Inflammatory macrophage treated with lipopolysaccharide for 4 hours (primary cell): ENCODE measurements around the gene SLC39A10.
"Not testable (repeated sequence)": the region's sequence is repeated elsewhere in the genome, so short reads cannot be mapped to it uniquely, and the experiment has no call there.

Source experiments
- DNase-seq: peaks from one replicate; pipeline ENCODE4 v3.0.0-alpha.2; 2020

The SLC39A10 gene, protein sequence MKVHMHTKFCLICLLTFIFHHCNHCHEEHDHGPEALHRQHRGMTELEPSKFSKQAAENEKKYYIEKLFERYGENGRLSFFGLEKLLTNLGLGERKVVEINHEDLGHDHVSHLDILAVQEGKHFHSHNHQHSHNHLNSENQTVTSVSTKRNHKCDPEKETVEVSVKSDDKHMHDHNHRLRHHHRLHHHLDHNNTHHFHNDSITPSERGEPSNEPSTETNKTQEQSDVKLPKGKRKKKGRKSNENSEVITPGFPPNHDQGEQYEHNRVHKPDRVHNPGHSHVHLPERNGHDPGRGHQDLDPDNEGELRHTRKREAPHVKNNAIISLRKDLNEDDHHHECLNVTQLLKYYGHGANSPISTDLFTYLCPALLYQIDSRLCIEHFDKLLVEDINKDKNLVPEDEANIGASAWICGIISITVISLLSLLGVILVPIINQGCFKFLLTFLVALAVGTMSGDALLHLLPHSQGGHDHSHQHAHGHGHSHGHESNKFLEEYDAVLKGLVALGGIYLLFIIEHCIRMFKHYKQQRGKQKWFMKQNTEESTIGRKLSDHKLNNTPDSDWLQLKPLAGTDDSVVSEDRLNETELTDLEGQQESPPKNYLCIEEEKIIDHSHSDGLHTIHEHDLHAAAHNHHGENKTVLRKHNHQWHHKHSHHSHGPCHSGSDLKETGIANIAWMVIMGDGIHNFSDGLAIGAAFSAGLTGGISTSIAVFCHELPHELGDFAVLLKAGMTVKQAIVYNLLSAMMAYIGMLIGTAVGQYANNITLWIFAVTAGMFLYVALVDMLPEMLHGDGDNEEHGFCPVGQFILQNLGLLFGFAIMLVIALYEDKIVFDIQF

DNA sequence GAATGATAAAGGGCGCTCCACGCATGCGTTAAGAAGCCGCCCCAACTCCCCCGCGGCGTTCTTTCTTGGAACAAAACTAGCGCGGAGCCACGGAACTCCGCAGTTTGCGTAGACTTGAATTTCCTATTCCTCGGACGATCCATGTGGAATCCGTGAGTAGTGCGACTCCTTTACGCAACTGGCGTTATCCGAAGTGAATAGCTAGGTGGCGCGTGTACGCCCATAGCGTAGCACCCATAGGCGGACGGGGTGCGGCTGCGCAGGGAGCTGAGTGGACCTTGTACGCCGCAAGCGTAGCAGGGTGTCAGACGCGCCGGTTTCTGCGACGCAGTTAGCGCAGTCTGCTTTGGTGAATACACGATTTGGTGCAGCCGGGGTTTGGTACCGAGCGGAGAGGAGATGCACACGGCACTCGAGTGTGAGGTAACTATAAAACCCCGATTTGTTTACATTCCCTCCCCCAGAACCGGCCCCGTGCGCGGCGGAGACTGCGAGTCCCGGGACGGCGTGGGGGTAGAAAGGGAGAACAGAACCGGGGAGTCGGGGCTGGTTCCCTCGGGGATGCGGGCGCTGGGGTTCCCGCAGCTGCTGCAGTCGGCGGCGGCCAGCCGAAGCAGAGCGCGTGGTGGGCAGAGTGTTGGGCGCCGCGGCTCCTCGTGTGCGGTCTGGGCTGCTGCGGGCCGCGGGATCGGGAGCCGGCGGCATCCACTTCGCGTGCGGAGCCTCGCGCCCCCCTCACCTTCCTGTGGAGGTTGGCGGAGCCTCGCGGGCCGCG, at the start of gene SLC39A10:
Gene SLC39A10, plus strand, starts transcription at position 368 of the 775 bp plus-strand sequence. CDS start 22,817 bp downstream, outside the sequence.
- DNase-seq, result peak; percentile 97

- no peak for DNase-seq
Measured at GRCh38 chr2:195608768-195609454, 48.1 kb upstream of the SLC39A10 start.

GRCh38 chr2:195610717-195611116, 46.3 kb upstream of the SLC39A10 start:
- DNase-seq, result peak; percentile 74

GRCh38 chr2:195612611-195613495, 44.2 kb upstream of the SLC39A10 start:
- DNase-seq, result no peak

- DNase-seq, result peak; percentile 34
Measured at GRCh38 chr2:195613922-195614321, 43.1 kb upstream of the SLC39A10 start.

- no peak for DNase-seq
Measured at GRCh38 chr2:195619590-195619989, 37.4 kb upstream of the SLC39A10 start.

- no peak for DNase-seq
Measured at GRCh38 chr2:195620501-195620900, 36.5 kb upstream of the SLC39A10 start.

DNA sequence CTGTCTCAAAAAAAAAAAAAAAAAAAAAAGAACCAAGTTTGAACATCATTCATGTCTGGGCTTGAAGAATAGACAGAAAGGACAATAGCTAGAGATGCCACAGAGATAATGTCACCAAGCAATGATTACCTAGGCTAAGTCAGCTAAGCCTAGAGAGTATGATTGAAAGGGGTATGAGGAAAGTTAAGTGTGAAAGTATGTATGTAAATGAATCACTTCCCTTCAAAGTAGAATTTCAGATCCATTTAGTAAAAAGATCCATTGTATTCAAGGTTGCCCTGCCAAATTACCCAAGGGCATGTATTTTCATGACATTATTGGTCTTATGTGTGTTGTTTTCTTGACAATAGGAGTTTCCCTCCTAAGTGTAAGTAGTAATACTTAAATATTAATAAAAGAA, 34.1 kb upstream of the SLC39A10 start:
- no peak for DNase-seq

DNA sequence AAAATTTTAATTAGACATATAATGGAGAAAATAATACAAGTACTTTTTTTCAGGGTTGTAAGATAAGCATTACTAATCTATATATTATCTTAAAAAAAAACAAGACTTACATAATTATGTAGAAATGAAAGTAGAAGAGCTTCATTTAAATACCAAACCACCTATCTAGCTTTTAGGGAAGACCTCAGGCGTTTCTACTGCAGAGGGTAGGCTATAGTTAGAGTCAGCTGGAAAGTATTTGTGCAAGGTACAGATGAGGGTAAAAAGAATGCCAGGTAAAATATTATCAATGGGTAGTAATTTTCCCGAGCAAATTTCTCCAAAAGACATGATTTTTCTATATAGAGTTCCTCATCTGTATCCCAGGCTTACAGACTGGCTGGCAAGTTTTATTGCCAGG, 30.5 kb upstream of the SLC39A10 start:
- DNase-seq, result no peak

GRCh38 chr2:195628666-195629065, 28.4 kb upstream of the SLC39A10 start:
- DNase-seq, result no peak

DNA sequence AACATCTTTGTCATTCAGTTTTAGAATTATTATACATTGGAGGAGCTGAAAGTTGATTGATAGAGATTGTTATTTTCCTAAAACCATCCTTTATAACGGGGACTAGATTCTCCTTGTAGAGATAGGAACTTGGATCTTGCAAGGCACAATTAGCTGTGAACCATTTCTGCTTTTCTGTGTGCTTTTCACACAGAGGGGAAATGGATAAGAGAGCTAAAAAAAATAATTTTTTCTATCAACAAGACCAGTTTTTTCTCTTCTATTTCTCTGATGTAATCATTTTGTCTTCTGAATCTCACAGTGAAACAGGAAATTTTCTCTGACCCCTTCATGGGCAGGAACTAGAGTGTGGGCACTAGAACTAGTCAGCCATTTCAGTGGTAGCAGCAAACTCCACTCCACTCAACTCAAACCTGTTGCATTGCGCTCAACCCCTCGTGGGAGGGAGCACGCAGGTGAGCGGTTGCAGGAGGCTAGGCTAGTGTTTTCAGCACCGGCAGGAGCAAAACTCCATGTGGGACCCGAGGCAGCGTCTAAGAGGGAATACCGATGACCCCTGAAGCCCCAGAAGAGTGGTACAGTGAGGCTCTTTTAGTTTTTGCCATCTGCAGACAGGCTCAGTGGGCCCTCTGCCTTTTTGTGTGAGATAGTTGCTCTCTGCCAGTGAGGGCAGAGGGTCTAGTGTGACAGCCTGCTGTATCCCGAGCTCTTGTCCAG, 24.0 kb upstream of the SLC39A10 start:
- DNase-seq, result peak; percentile 57

DNA sequence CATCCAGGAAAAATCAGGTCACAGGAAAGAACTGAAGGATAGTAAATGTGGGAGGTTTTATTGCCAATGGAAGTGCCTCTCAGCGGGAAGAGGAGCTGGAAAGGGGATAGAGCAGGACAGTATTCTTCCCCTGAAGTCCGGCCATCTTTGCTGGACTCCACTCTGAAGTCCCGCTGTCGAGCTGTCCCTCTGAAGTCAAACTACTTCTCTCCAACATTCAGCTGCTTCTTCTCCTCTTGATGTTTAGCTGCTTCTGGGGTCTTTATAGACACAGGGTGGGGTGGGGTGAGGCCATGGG, 23.5 kb upstream of the SLC39A10 start:
- no peak for DNase-seq

GRCh38 chr2:195633974-195634373, 23.1 kb upstream of the SLC39A10 start:
- no peak for DNase-seq

GRCh38 chr2:195636890-195637289, 20.1 kb upstream of the SLC39A10 start:
- no peak for DNase-seq

GRCh38 chr2:195638750-195639149, 18.3 kb upstream of the SLC39A10 start:
- no peak for DNase-seq

DNA sequence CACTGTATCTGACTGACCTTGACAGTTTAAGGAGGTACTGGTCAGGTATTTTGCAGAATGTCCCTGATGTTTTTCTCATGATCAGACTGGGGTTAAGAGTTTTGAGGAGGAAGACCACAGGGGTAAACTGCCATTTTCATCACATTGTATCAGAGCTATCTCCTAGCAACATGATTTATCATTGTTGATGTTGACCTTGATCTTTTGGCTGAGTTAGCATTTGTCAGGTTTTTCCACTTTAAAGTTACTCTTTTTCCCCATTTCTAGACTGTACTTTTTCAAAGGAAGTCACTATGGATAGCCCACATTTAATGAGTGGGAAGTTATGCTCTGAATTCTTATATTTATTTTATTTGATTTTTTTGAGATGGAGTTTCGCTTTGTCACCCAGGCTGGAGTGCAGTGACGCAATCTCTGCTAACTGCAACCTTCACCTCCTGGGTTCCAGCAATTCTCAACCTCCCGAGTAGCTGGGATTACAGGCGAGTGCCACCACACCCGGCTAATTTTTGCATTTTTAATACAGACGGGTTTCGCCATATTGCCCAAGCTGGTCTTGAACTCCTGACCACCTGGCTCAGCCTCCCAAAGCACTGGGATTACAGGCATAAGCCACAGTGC, 17.7 kb upstream of the SLC39A10 start:
- no peak for DNase-seq

DNA sequence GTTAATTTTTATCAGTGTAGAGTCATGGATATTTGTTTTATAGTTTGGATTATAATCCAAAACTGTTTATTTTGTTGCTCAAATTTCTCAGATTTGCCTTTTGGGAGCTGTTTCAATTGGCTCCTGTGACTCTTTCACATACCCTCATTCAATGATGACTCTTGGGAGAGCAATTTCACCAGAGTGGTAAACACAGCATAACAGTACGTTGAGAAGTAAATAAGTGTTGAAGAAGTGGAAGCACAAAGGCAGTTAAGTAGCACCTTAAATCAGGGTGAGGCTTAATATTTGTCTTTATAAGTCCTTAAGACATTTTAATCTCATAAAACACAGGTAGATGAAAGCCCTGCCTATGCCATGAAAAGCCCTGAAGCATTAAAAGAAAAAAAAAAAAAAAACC, 17.1 kb upstream of the SLC39A10 start:
- no peak for DNase-seq

DNA sequence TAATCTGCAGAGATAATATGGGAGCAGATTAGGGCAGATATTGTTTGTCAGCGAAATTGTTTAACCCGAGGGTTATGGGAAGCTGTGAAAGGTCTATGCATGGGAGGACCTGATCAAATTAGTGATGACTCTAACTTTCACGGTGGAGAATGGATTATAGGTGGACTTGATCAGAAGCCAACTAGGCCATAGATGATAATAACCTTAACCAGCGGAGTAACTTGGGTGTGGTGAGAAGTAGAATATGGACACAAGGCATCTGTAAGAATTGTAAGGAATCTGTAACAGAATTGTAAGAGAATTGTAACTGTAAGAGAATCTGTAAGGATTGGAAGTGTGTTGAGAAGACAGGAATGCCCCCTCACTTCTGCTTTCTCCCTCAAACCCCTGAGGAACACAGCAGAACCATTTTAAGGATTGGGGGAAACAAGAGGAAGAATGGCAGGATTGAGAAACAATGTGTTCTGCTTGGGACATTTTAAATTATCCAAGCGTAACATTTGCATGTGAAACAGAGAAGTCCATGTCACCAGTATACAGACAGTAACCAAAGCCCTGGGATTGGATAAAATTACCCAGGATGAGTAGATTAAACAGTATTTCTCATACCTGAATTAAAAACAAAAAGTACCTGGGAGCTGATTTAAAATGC, 14.9 kb upstream of the SLC39A10 start:
- DNase-seq, result peak; percentile 85

DNA sequence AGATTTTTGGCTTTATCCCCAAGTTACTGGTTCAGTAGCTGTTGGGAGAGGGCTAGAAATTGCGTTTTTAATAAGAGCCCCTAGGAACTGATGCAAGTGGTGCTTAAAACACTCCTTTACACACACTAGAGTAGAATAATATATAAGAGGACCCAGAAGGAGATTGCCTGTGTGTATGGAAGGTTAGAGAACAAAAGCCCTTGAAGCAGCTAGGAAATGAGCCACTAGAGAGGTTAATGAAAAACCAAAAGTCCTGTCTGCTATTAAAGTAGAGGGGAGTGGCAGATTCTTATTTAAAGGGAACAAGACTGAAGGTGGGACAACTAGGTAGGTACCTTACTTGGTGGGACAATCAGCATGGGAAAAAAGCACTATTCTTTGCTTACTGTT, 14.4 kb upstream of the SLC39A10 start:
- DNase-seq, result no peak

DNA sequence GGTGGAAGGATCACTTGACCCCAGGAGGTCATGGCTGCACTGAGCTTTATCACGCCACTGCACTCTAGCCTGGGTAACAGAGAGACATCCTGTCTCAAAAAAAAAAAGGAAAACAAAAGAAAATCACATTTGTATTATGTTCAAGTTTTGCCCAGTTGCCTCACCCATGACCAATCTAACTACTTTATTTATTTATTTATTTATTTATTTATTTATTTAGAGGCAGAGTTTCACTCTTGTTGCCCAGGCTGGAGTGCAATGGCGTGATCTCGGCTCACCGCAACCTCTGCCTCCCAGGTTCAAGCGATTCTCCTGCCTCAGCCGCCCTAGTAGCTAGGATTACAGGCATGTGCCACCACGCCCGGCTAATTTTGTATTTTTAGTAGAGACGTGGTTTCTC, 12.3 kb upstream of the SLC39A10 start:
- not testable (repeated sequence) for DNase-seq
